Caki2 (cell line): Measurements from ENCODE around the gene TRIP4. TPM values are rescaled to one million over a fixed set of nuclear protein-coding genes. Genes with fewer than 3 reads are reported as not detected.

Source experiments
- total RNA-seq: library from RNA; depleted of rRNA; stranded (reverse); fragments of >200 nt; shearing (Covaris generic); gene quantifications from 2 replicates; pipeline ENCODE4 v1.2.3, GENCODE V29; 2014; ENCODE audit warnings: low replicate concordance; rRNA removed

Gene TRIP4
- total RNA-seq, 1 experiment from 2014 or later: 26.8 TPM

Other genes with a start within 250 kb of the TRIP4 start
- gene SNX22, start 236.1 kb upstream of the TRIP4 start, total RNA-seq: 0.81 and 2.0 TPM in 2 replicates
- 453 and 454 TPM in 2 replicates for gene PPIB, start 224.8 kb upstream of the TRIP4 start, total RNA-seq
- gene CSNK1G1, start 31.7 kb upstream of the TRIP4 start, total RNA-seq: 9.4 and 12.7 TPM in 2 replicates
- 73.7 and 79.2 TPM in 2 replicates for gene PCLAF, start 6.4 kb upstream of the TRIP4 start, total RNA-seq
- 7.5 and 20.0 TPM in 2 replicates for gene ZNF609, start 72.7 kb downstream of the TRIP4 start, total RNA-seq